HepG2 (cell line): ENCODE results near the gene CDC42EP5. TPM values are rescaled to one million over a fixed set of nuclear protein-coding genes. Genes with fewer than 3 reads are reported as not detected.

Experiments used
- AHR ChIP-seq: IDR thresholded peaks from 2 replicates; pipeline ENCODE4 v1.6.1; 2018; ENCODE audit warnings: missing genetic modification reagents, missing compliant biosample characterization
- HMGXB3 ChIP-seq: sonication (generic); formaldehyde crosslinking; IDR thresholded peaks from 2 replicates; pipeline ENCODE4 v1.4.0; 2020; ENCODE audit warnings: missing genetic modification reagents, borderline replicate concordance
- MED13 ChIP-seq: sonication (generic); formaldehyde crosslinking; IDR thresholded peaks from 2 replicates; pipeline ENCODE4 v1.5.0; 2020; ENCODE audit warnings: missing genetic modification reagents
- MYPOP ChIP-seq: sonication (generic); formaldehyde crosslinking; IDR thresholded peaks from 2 replicates; pipeline ENCODE4 v1.8.1; 2023; ENCODE audit warnings: mild to moderate bottlenecking, moderate library complexity, missing genetic modification reagents
- NR1H2 ChIP-seq: sonication (generic); formaldehyde crosslinking; IDR thresholded peaks from 2 replicates; pipeline ENCODE4 v1.8.1; 2022; ENCODE audit warnings: low read depth, missing genetic modification reagents, borderline replicate concordance
- PAF1 ChIP-seq: IDR thresholded peaks from 2 replicates; pipeline ENCODE4 v1.6.1; 2016; ENCODE audit warnings: missing genetic modification reagents, missing compliant biosample characterization
- RARA ChIP-seq: IDR thresholded peaks from 2 replicates; pipeline ENCODE4 v1.6.1; 2016; ENCODE audit warnings: missing genetic modification reagents, missing compliant biosample characterization
- RFX5 ChIP-seq: IDR thresholded peaks from 2 replicates; pipeline ENCODE4 v1.6.1; 2011; ENCODE audit warnings: low read depth, low read length, improper control_type of control experiment
- TEAD3 ChIP-seq: optimal IDR thresholded peaks from 2 replicates; pipeline ENCODE3; 2016; ENCODE audit warnings: borderline replicate concordance
- TOPORS ChIP-seq: sonication (generic); formaldehyde crosslinking; IDR thresholded peaks from 2 replicates; pipeline ENCODE4 v1.8.0; 2023; ENCODE audit warnings: mild to moderate bottlenecking, missing genetic modification reagents
- ZNF570 ChIP-seq: sonication (generic); formaldehyde crosslinking; IDR thresholded peaks from 2 replicates; pipeline ENCODE4 v1.4.0; 2020; ENCODE audit warnings: mild to moderate bottlenecking, missing genetic modification reagents, borderline replicate concordance
- ZNF605 ChIP-seq: sonication (generic); formaldehyde crosslinking; IDR thresholded peaks from 2 replicates; pipeline ENCODE4 v1.8.0; 2022; ENCODE audit warnings: mild to moderate bottlenecking, missing genetic modification reagents
- ZNF687 ChIP-seq: sonication (generic); formaldehyde crosslinking; IDR thresholded peaks from 2 replicates; pipeline ENCODE4 v1.5.1; 2020; ENCODE audit warnings: mild to moderate bottlenecking, missing genetic modification reagents, moderate library complexity
- ZNF883 ChIP-seq: sonication (generic); formaldehyde crosslinking; IDR thresholded peaks from 2 replicates; pipeline ENCODE4 v1.5.1; 2020; ENCODE audit warnings: mild to moderate bottlenecking, missing genetic modification reagents; ENCODE audit errors: not compliant biosample characterization
- polyA plus RNA-seq, 8 experiments: library from polyadenylated mRNA; depleted of rRNA in 3 of 8; stranded (reverse) in 7 of 8; unstranded in 1 of 8; fragments of >200 nt; fragmentation: Illumina TruSeq in 4 of 8; extraction: Trizol in 4 of 8; gene quantifications; 2 replicates each; pipeline versions ENCODE4 v1.2.1 to v1.2.3, GENCODE V29; 2011 to 2016; ENCODE audit warnings: low read depth in 4 of 8, missing spikeins in 1 of 8, mixed read lengths in 1 of 8; ENCODE audit not compliant: insufficient read depth in 1 of 8
- total RNA-seq, 5 experiments: library from RNA; depleted of rRNA; stranded (reverse); fragments of >200 nt; fragmentation: Illumina TruSeq; extraction: Trizol; gene quantifications; 2 replicates each; pipeline ENCODE4 v1.2.3, GENCODE V29; 2016; ENCODE audit warnings: low read depth in 1 of 5

The CDC42EP5 gene
- total and polyA plus RNA-seq, 2 of the 13 experiments (the other 11 are each of a cell fraction or from before 2014, with no cell fraction given): 0.41 to 1.6 TPM

DNA sequence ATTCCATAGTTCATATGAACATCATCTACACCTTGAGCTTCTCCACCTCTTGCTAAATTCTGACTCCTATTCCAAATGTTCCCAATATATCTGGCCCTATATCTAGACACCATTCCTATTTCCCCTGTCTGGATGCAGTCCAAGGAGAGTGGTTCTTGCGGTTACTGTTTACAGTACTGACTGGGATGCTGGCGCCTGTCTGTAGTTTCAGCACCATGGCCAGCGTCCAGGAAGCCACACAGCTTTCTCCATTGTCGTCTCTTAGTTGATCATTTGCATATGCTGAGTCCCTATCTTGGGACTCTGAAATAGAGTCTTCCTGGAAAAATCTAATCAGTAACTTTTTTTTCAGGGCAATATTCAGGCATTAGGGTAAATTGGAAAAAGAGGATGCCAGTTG, 44.4 kb upstream of the CDC42EP5 start (continued):
- TF ChIP-seq HMGXB3 (CRISPR knock-in tag): peak; percentile 63; the same call in 1 of the 2 replicates
- no peak for TF ChIP-seq ZNF883
- no peak for TF ChIP-seq ZNF605 (CRISPR knock-in tag)
- TF ChIP-seq MED13 (CRISPR knock-in tag): no peak
- TF ChIP-seq RFX5: no peak
- no peak for TF ChIP-seq AHR (CRISPR knock-in tag)
- TF ChIP-seq TEAD3: no peak
- TF ChIP-seq PAF1: no peak
- no peak for TF ChIP-seq ZNF570 (CRISPR knock-in tag)
- TF ChIP-seq RARA (CRISPR knock-in tag): peak; percentile 62
- 0 out of 2 replicates have a peak, but pooled peaks have one; percentile 34 for TF ChIP-seq MYPOP (CRISPR knock-in tag)
- TF ChIP-seq TOPORS (CRISPR knock-in tag): no peak
- TF ChIP-seq ZNF687 (CRISPR knock-in tag): no peak
- TF ChIP-seq NR1H2 (CRISPR knock-in tag): no peak
